HG02973 (cell line): ENCODE results near the gene ZNF804A.

Experiments
- ATAC-seq: cut with Tn5 transposase; IDR thresholded peaks from one replicate; pipeline ENCODE4 v1.9.1; 2021; ENCODE audit warnings: moderate library complexity; ENCODE audit not compliant: unreplicated experiment

Gene ZNF804A

GRCh38 chr2:184598316-184599053 lies at the start of gene ZNF804A:
Gene ZNF804A, plus strand, starts transcription at chr2:184598529. Its CDS starts 431 bp downstream, at chr2:184598960.
- ATAC-seq, result peak; percentile 87

- no peak for ATAC-seq
Measured at GRCh38 chr2:184549153-184549552, 49.2 kb upstream of the ZNF804A start.

DNA sequence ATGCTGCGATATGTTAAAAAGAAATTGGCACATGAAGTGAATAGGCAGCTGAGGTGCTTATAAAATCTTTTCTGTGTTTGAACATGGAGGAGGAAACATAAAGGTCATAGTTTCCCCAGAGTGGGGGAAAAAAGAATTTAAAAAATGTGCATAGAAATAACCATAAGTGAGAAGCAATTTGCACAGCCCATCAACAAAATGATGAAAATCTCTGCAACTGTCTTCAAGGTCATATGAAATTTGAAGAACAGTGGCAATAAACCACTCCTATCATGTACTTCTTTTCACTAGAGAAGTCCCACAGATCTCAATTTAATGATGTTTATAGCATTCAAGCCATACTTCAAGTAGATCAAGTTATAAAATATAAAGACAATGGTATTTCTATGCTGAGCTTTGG lies 46.7 kb upstream of the ZNF804A start:
- no peak for ATAC-seq

- ATAC-seq, result no peak
Measured at GRCh38 chr2:184554736-184555135, 43.6 kb upstream of the ZNF804A start.

DNA sequence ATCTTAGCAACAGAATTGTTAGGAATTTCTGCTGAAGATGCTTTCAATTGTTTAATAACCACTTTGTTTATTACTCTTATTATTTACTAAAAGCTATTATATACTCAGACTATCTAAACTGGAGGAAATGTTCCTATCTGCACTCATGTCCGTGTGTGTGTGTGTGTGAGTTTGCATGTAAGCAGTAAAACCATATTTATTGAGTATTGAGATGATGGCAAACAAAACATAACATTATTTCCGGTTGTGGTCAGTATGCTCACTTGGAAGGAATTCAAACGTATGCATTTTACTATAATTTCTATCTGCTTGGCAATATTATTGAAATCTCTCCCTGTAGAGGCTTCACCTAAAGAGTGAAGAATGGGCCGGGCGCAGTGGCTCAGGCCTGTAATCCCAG lies 43.0 kb upstream of the ZNF804A start:
- ATAC-seq, result no peak

DNA sequence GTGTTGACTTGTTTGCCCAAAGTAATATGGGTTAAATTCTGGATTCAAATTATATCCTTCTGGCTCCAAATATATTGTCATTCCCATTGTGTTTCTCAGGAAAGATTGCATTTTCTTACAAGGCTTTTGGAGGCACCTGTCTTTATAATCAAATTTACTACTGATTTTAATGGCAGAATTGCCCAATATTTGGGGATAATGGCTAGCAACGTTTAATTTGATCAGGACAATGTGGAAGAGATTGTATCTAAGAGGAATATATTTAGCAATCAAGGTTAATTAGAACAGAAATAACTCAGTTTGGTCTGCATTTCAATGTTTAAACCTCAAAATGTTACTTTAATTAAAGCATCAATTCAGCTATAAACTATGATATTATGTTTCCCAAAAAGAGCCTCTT lies 41.7 kb upstream of the ZNF804A start:
- ATAC-seq, result no peak

DNA sequence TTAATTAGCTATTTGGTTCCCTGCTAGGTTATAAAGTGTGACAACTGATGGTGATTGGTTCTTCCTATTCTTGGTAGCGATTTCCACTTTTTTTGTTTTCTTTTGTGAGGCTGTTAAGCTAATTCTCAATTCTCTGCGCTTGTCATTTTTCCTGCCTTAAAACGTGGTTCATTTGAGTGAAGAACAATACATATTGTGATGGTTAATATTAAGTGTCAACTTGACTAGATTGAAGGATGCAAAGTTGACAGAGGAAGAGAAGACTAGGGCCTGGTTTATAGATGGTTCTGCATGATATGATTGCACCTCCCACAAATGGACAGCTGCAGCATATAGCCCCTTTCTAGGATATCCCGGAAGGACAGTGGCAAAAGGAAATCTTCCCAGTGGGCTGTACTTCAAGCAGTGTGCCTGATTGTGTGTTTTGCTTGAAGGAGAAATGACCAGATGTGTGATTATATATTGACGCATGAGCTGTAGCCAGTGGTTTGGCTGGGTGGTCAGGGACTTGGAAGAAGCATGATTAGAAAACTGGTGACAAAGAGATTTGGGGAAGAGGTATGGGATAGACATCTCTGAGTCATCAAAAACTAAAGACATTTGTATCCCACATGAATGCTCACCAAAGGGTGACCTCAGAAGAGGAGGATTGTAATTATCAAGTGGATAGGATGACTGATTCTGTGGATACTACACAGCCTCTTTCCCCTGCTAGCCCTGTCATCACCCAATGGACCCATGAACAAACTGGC lies 39.4 kb upstream of the ZNF804A start:
- no peak for ATAC-seq

DNA sequence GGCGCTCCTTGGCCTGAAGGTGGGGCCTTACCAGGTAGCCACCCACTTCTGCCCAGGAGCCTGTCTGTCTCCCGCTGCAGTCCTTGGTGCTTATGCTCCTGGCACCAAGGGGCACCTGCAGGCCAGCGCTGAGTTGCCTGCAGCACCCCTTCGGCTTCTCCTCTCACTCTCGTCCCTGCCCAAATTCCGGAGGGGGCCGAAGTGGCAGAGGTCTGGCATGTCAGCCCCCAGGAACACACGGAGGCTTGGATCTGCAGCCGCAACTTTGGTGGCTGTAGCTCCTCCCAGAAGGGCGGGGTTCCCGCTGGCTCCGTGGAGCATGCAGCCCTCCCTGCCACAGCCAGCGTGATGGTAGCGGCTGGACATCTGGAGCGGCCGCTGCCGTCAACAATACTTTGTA lies 37.7 kb upstream of the ZNF804A start:
- no peak for ATAC-seq

DNA sequence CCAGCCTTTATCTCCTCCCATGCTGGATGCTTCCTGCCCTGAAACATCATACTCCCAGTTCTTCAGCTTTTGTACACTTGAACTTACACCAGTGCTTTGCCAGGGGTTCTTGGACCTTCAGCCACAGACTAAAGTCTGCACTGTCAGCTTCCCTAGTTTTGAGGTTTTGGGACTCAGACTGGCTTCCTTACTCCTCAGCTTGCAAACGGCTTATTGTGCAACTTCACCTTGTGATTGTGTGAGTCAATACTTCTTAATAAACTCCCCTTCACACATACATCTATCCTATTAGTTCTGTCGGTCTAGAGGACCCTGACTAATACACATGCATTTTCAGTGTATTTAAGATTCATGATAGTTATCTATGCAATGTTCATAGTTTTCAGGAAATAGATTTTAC lies 35.8 kb upstream of the ZNF804A start:
- no peak for ATAC-seq

DNA sequence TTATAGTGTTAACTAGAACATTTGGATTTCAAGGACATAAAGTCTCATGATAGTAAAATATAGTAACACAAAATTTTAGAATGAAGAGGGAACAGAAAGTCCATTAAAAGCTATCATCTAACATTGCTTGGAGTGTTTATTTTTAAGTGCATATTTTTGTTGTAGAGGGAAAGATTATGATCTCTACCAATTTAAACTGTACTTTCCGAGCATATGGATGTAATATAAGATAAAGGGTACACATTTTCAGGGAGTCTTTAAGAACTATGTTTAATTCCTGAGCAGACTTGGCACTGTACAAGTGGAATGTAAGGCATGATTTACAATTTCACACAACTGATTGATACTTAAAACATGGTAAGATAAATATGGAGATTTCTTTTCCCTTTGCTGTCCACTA lies 34.2 kb upstream of the ZNF804A start:
- ATAC-seq, result no peak

DNA sequence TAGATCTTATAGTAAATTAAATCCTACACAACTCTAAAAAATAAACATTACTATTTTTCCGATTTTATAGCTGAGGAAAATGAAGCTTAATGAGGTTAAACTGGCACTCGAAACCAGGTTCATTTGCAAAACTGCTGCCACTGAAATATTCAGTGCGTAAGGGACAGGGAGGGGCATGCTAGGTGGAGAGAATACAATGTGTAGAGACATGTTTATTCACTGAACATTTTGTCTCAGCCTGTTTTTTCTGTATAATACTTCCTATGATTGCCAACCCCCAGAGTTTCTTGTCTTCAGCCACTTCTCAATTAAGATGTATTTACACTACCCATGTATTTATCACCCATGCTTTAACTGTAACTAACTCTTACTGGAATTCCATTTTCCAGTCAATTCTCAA lies 31.6 kb upstream of the ZNF804A start:
- no peak for ATAC-seq

DNA sequence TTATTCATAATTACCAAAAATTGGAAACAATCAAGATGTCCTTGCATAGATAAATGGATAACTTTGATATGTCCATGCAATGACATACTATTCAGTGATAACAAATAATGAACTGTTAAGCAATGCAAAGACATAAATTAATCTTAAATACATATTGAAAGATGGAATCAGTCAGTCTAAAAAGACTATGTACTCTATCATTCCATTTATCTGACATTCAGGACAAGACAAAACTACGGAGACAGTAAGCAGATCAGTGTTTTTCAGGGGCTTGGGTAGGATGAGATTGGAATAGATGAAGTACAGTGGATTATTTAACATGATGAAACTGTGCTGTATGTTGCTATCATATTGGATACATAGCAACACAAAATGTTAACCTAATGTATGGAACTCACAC lies 21.3 kb upstream of the ZNF804A start:
- no peak for ATAC-seq

DNA sequence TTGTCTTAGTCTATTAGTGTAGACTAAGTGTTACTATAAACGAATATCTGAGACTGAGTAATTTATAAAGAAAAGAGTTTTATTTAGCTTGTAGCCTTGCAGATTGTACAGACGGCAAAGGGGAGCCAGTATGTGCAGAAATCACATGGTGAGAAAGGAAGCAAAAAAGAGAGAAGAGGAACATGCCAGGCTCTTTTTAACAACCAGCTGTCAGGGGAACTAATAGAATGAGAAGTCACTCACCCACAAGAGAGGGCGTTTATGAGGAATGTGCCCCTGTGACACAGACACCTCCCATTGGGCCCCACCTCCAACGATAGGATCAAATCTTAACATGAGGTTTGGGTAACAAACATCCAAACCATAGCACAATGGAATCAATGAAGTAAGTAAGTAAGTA lies 20.6 kb upstream of the ZNF804A start:
- no peak for ATAC-seq

- no peak for ATAC-seq
Measured at GRCh38 chr2:184579226-184579625, 19.1 kb upstream of the ZNF804A start.

DNA sequence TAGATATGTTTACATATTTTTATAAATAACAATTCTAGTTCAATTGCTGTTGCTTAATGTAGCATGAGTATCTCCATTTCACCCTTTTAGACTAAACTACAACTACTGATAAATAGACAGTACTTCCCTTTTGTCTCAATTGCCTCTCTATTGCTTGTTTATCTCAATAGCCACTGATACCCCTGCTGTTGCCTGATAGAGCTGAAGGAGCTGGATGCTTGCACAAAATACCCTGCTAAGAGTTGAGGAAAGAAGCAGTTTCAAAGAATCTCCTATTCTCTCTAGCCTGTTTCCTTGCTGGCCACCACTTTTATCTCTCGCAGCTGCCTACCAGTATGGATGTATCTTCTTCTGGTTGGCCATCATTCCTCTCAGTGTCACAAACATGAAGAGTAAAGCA lies 16.9 kb upstream of the ZNF804A start:
- ATAC-seq, result no peak

DNA sequence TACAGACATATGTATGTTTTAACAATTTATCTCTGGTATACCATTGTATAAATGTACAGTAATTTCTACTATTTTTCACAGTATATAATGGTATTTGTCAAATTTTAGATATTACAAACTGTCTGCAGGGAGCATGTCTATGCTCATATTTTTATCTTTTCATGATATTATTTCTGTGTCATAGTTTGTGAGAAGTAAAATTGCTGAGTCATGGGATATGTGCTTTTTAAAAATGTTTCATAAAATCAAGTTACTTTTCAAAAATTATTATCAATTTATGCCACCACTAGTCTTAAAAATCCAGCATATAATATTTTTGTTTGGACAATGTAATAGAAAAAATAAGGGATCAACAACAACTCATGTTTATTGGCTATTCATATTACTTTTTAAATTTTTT lies 9.1 kb upstream of the ZNF804A start:
- no peak for ATAC-seq

GRCh38 chr2:184596819-184597411 lies 1.4 kb upstream of the ZNF804A start:
- no peak for ATAC-seq

- ATAC-seq, result no peak
Measured at GRCh38 chr2:184597571-184597991, 748 bp upstream of the ZNF804A start.

DNA sequence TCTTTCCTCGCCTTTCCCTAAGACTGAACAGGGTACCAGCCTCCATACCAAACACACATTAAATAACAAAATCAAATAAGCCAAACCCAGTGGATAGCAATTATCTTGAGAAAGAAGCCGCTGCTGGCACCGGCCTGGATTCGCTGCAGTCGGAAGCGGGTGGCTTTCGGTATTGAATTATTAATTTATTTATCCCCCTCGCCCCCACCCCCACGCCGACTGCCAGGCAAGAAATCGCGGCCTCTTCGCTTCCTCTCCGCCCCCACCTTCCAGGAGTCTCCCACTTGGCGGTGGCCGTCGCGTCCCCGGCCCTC lies 370 bp upstream of the ZNF804A start:
- no peak for ATAC-seq

- no peak for ATAC-seq
Measured at GRCh38 chr2:184599054-184599871, 934 bp downstream of the ZNF804A start.

- ATAC-seq, result no peak
Measured at GRCh38 chr2:184599872-184600222, 1.5 kb downstream of the ZNF804A start.

GRCh38 chr2:184602734-184603133 lies 4.4 kb downstream of the ZNF804A start:
- no peak for ATAC-seq
